BE2C (cell line): ENCODE measurements around the gene TBX19.
"Not testable (repeated sequence)": the region's sequence is repeated elsewhere in the genome, so short reads cannot be mapped to it uniquely, and the experiment has no call there.

Source experiments
- DNase-seq: peaks from one replicate; pipeline ENCODE4 v3.0.0-alpha.2; 2020
- H3K27me3 ChIP-seq: fragments of 250-450 bp; sonication (Bioruptor Pico); 2 replicates; pipeline ENCODE4 v1.5.1; 2020; ENCODE audit warnings: mild to moderate bottlenecking
- H3K36me3 ChIP-seq: fragments of 250-450 bp; sonication (Bioruptor Pico); 2 replicates; pipeline ENCODE4 v1.5.1; 2020; ENCODE audit warnings: mild to moderate bottlenecking
- H3K4me1 ChIP-seq: fragments of 250-450 bp; sonication (Bioruptor Pico); 2 replicates; pipeline ENCODE4 v1.5.1; 2020
- H3K4me3 ChIP-seq: 2 replicates; pipeline ENCODE4 v1.5.1; 2011; ENCODE audit warnings: low read depth, low read length
- H3K9me3 ChIP-seq: fragments of 250-450 bp; sonication (Bioruptor Pico); 2 replicates; pipeline ENCODE4 v1.5.1; 2020
- CTCF ChIP-seq: IDR thresholded peaks from 2 replicates; pipeline ENCODE4 v1.5.1; 2012; ENCODE audit warnings: mild to moderate bottlenecking, low read depth, low read length

The TBX19 gene

GRCh38 chr1:168344517-168344916 is 63.8 kb downstream of the TBX19 start:
- Histone ChIP-seq H3K36me3 (no peaks in the 10 kb centered on the region), H3K27me3 (no peaks in the 10 kb centered on the region), H3K9me3 (no peaks in the 10 kb centered on the region), H3K4me1 (0 out of 2 replicates have a peak, but pooled peaks cover 3% of the 10 kb centered on the region), H3K4me3 (no peak overlapping the region)
- DNase-seq = no peak
- TF ChIP-seq CTCF = no peak

DNA sequence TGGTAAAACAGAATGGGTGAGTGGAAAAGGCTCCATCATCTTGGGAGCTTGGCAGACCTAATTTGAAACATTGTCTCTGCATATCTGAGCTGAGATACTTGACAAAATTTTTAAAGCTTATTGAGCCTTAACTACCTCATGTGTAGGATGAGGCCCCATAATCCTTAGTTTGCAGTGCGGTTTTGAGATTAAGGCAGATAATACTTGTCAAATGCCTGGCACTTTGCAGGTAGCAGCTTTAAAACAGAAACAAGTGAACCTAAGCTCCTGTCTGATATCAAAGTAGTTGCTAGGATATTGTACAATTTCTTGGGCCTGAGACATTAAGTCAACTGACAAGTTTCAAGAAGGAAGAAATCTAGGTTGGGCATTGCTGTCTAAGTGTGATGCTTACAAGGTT is 65.3 kb downstream of the TBX19 start:
- no peaks in the 10 kb centered on the region for H3K27me3 ChIP-seq
- TF ChIP-seq CTCF = no peak

GRCh38 chr1:168347630-168348029 is 67.0 kb downstream of the TBX19 start:
- Histone ChIP-seq H3K27me3 (no peaks in the 10 kb centered on the region), H3K36me3 (no peaks in the 10 kb centered on the region), H3K4me3 (no peak overlapping the region), H3K9me3 (no peaks in the 10 kb centered on the region), H3K4me1 (0 out of 2 replicates have a peak, but pooled peaks cover 3% of the 10 kb centered on the region)
- DNase-seq = no peak
- no peak for TF ChIP-seq CTCF

More for the DNA sequence above, 65.3 kb downstream of the TBX19 start:
- 0 out of 2 replicates have a peak, but pooled peaks cover 3% of the 10 kb centered on the region for H3K4me1 ChIP-seq
- DNase-seq = no peak
- no peaks in the 10 kb centered on the region for H3K9me3 ChIP-seq
- H3K36me3 ChIP-seq = no peaks in the 10 kb centered on the region
- H3K4me3 ChIP-seq = no peak overlapping the region

DNA sequence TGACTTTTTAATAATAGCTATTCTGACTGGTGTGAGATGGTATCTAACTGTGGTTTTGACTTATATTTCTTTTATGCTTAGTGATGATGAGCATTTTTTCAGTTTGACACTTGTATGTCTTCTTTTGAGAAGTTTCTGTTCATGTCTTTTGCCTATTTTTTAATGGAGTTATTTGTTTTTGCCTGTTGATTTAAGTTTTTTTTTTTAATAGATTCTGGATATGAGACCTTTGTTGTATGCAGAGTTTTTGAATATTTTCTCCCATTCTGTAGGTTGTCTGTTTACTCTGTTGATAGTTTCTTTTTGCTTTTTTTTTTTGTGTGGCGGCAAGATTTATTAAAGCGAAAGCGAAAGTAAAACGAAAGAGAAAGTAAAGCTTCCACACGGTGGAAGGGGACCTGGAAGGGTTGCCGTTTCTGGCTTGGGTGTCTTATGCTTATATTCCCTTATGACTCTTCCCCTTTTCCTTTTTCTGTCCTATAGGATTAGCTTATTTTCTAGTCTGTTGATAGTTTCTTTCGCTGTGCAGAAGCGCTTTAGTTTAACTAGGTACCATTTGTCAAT is 67.6 kb downstream of the TBX19 start:
- DNase-seq = no peak
- Histone ChIP-seq H3K4me3 (peak overlapping the region; percentile 41), H3K36me3 (no peaks in the 10 kb centered on the region), H3K27me3 (no peaks in the 10 kb centered on the region), H3K4me1 (no peaks in the 10 kb centered on the region), H3K9me3 (no peaks in the 10 kb centered on the region)
- TF ChIP-seq CTCF = no peak

- H3K27me3 ChIP-seq, H3K36me3 ChIP-seq, H3K9me3 ChIP-seq, H3K4me1 ChIP-seq, H3K4me3 ChIP-seq, DNase-seq: not testable (repeated sequence)
These were observed 73.9 kb downstream of the TBX19 start for GRCh38 chr1:168354335-168355269.

GRCh38 chr1:168360151-168361021 is 79.7 kb downstream of the TBX19 start:
- no peaks in the 10 kb centered on the region for H3K9me3 ChIP-seq
- no peaks in the 10 kb centered on the region for H3K4me1 ChIP-seq
- no peak for TF ChIP-seq CTCF
- H3K4me3 ChIP-seq = no peak overlapping the region
- H3K27me3 ChIP-seq = no peaks in the 10 kb centered on the region
- no peaks in the 10 kb centered on the region for H3K36me3 ChIP-seq
- no peak for DNase-seq
